Suprapubic skin (tissue), 4 donors: Measurements from ENCODE around the gene MICAL2. TPM values are rescaled to one million over a fixed set of nuclear protein-coding genes. Genes with fewer than 3 reads are reported as not detected.

ENCODE experiments used
- DNase-seq, 2 donors: peaks; one replicate each; pipeline ENCODE4 v3.0.0-alpha.2; 2019; ENCODE audit warnings: low spot score in 2 of 2
- H3K27ac ChIP-seq: fragments of 200-600 bp; sonication (generic); one replicate; pipeline ENCODE4 v1.5.1; 2019
- H3K27me3 ChIP-seq: fragments of 200-600 bp; sonication (generic); one replicate; pipeline ENCODE4 v1.5.1; 2019
- H3K36me3 ChIP-seq: fragments of 200-600 bp; sonication (generic); one replicate; pipeline ENCODE4 v1.5.1; 2019
- H3K4me1 ChIP-seq: fragments of 200-600 bp; sonication (generic); one replicate; pipeline ENCODE4 v1.5.1; 2019
- H3K4me3 ChIP-seq: fragments of 200-600 bp; sonication (generic); one replicate; pipeline ENCODE4 v1.5.1; 2019; ENCODE audit warnings: mild to moderate bottlenecking
- H3K9me3 ChIP-seq: fragments of 200-600 bp; sonication (generic); one replicate; pipeline ENCODE4 v1.5.1; 2019
- CTCF ChIP-seq, 2 donors: fragments of 200-600 bp in 1 of 2; fragments of 450-650 bp in 1 of 2; sonication (generic) in 1 of 2; IDR thresholded peaks; one replicate each; pipeline ENCODE4 v1.5.1; 2016 to 2019; ENCODE audit warnings: antibody characterized with exemption in 2 of 2, mild to moderate bottlenecking in 1 of 2, moderate library complexity in 1 of 2
- EP300 ChIP-seq: sonication (generic); formaldehyde crosslinking; IDR thresholded peaks from one replicate; pipeline ENCODE4 v1.6.1; 2017; ENCODE audit warnings: antibody characterized with exemption
- POLR2A ChIP-seq, 2 donors: fragments of 450-650 bp; IDR thresholded peaks; one replicate each; pipeline ENCODE4 v1.6.1; 2017; ENCODE audit warnings: antibody characterized with exemption in 2 of 2, mild to moderate bottlenecking in 2 of 2, moderate library complexity in 2 of 2
- POLR2AphosphoS5 ChIP-seq, 3 donors: sonication (generic); formaldehyde crosslinking; IDR thresholded peaks; one replicate each; pipeline ENCODE4 v1.6.1; 2017; ENCODE audit warnings: antibody characterized with exemption in 3 of 3
- WGBS: methylation state at CpG from one replicate; pipeline ENCODE4 v1.1.5; 2018; 5-methylcytosine and 5-hydroxymethylcytosine counted together
- total RNA-seq, 4 donors: library from RNA; depleted of rRNA; stranded (reverse); fragments of >200 nt; gene quantifications; one replicate each; pipeline ENCODE4 v1.1.0, GENCODE V29; 2016

Gene MICAL2, protein sequence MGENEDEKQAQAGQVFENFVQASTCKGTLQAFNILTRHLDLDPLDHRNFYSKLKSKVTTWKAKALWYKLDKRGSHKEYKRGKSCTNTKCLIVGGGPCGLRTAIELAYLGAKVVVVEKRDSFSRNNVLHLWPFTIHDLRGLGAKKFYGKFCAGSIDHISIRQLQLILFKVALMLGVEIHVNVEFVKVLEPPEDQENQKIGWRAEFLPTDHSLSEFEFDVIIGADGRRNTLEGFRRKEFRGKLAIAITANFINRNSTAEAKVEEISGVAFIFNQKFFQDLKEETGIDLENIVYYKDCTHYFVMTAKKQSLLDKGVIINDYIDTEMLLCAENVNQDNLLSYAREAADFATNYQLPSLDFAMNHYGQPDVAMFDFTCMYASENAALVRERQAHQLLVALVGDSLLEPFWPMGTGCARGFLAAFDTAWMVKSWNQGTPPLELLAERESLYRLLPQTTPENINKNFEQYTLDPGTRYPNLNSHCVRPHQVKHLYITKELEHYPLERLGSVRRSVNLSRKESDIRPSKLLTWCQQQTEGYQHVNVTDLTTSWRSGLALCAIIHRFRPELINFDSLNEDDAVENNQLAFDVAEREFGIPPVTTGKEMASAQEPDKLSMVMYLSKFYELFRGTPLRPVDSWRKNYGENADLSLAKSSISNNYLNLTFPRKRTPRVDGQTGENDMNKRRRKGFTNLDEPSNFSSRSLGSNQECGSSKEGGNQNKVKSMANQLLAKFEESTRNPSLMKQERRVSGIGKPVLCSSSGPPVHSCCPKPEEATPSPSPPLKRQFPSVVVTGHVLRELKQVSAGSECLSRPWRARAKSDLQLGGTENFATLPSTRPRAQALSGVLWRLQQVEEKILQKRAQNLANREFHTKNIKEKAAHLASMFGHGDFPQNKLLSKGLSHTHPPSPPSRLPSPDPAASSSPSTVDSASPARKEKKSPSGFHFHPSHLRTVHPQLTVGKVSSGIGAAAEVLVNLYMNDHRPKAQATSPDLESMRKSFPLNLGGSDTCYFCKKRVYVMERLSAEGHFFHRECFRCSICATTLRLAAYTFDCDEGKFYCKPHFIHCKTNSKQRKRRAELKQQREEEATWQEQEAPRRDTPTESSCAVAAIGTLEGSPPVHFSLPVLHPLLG
- total RNA-seq = 100 to 1,000 TPM; 117 to 232 (median 164) TPM

GRCh38 chr11:12110201-12110713 is at the start of gene MICAL2:
TSS of gene MICAL2 (plus strand) at chr11:12110590. CDS start at chr11:12162156, 51,566 bp downstream.
- Histone ChIP-seq H3K4me1 (peaks cover 44% of the 10 kb centered on the region), H3K27me3 (no peaks in the 10 kb centered on the region), H3K4me3 (peak within 1 kb of the TSS; percentile 96), H3K27ac (peak within 1 kb of the TSS; percentile 88), H3K9me3 (no peaks in the 10 kb centered on the region), H3K36me3 (no peaks in the 10 kb centered on the region)
- 0% methylated on average over 18 of the region's 56 CpGs for WGBS
- TF ChIP-seq POLR2A (IDR thresholded peaks at IDR 0.05) (peak in 1 of 2 donors; percentile 67), CTCF (IDR thresholded peaks at IDR 0.05) (no peak), POLR2AphosphoS5 (IDR thresholded peaks at IDR 0.05) (peak in 2 of 3 donors; percentile 10 to 12), EP300 (no peak)
- peak; percentile 89 to 90 for DNase-seq

DNA sequence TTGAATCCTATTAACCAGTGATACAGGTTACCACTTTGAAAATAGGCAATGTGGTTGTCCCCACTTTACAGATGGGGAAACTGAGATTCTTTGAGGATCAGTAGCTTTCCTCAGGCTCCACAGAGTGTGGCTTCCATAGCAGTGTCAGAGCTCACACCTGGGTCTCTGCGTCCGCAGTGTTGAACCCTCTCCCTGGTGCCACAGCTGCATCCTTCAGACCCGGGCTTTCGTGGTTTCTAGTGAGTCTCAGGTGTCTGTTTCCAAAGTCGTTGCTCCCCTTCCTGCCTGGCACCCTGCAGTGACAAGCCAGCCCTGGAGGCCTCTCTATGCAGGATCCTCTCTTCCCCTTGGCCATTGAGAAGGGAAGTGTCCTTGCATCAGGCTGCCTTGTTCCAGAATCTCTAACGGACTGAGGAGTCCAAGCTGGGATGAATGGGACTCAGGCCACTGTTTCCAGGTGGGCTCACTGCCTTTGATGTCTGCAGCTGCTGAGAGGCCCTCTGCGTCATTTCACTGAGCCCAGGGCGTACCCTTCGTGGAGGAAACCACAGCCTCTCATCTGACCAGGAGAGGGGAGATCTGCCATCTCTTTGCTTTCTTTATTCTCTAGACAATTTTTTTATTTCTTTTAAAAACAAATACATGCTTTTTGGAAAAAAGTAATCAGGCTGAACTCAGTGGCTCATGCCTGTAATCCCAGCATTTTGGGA is 48.4 kb upstream of the MICAL2 start:
- TF ChIP-seq POLR2A (IDR thresholded peaks at IDR 0.05) (no peak), POLR2AphosphoS5 (IDR thresholded peaks at IDR 0.05) (no peak), EP300 (no peak), CTCF (IDR thresholded peaks at IDR 0.05) (no peak)
- Histone ChIP-seq H3K4me1 (peaks cover 12% of the 10 kb centered on the region), H3K27ac (no peak overlapping the region), H3K4me3 (no peak overlapping the region), H3K36me3 (no peaks in the 10 kb centered on the region), H3K27me3 (no peaks in the 10 kb centered on the region), H3K9me3 (no peaks in the 10 kb centered on the region)
- peak in 1 of 2 donors; percentile 21 for DNase-seq
- 79% methylated on average over 9 of the region's 9 CpGs for WGBS

GRCh38 chr11:12063251-12063650 is 47.1 kb upstream of the MICAL2 start:
- no peaks in the 10 kb centered on the region for H3K9me3 ChIP-seq
- DNase-seq = no peak
- TF ChIP-seq CTCF (IDR thresholded peaks at IDR 0.05) (no peak), POLR2A (IDR thresholded peaks at IDR 0.05) (no peak), EP300 (no peak), POLR2AphosphoS5 (IDR thresholded peaks at IDR 0.05) (no peak)
- H3K27ac ChIP-seq = no peak overlapping the region
- H3K4me3 ChIP-seq = no peak overlapping the region
- H3K27me3 ChIP-seq = no peaks in the 10 kb centered on the region
- 97% methylated on average over 2 of the region's 2 CpGs for WGBS
- H3K36me3 ChIP-seq = no peaks in the 10 kb centered on the region
- peaks cover 24% of the 10 kb centered on the region for H3K4me1 ChIP-seq

GRCh38 chr11:12064136-12064953 is 46.0 kb upstream of the MICAL2 start:
- Histone ChIP-seq H3K27me3 (no peaks in the 10 kb centered on the region), H3K36me3 (no peaks in the 10 kb centered on the region), H3K4me1 (peaks cover 25% of the 10 kb centered on the region), H3K27ac (no peak overlapping the region), H3K4me3 (no peak overlapping the region), H3K9me3 (no peaks in the 10 kb centered on the region)
- peak in 1 of 2 donors; percentile 24 for DNase-seq
- TF ChIP-seq CTCF (IDR thresholded peaks at IDR 0.05) = no peak
- no peak for TF ChIP-seq EP300
- no peak for TF ChIP-seq POLR2AphosphoS5 (IDR thresholded peaks at IDR 0.05)
- TF ChIP-seq POLR2A (IDR thresholded peaks at IDR 0.05) = no peak
- 62% methylated on average over 7 of the region's 7 CpGs for WGBS
